Activated T-cell treated with anti-CD3 and anti-CD28 coated beads, Interleukin-2, amount 50 U/mL, for 72 hours (primary cell): ENCODE results near the gene INMT. TPM values are rescaled to one million over a fixed set of nuclear protein-coding genes. Genes with fewer than 3 reads are reported as not detected.

ENCODE experiments used
- ATAC-seq, 2 donors: fragments of 150-1000 bp; cut with Tn5 transposase; replicated peaks in 1 of 2; 2 replicates each; pipeline ENCODE4 v1.10.0; 2021; ENCODE audit warnings: moderate library complexity in 2 of 2, mild to moderate bottlenecking in 1 of 2
- DNase-seq, 2 donors: peaks; one replicate each; pipeline ENCODE4 v3.0.0; 2021 to 2022; ENCODE audit warnings: mixed read lengths in 1 of 2
- H3K27ac Mint-ChIP-seq: one replicate; pipeline ENCODE4 v1.8.0; 2022; ENCODE audit warnings: mild to moderate bottlenecking, moderate library complexity, mixed read lengths
- H3K27me3 Mint-ChIP-seq: one replicate; pipeline ENCODE4 v1.8.0; 2022; ENCODE audit warnings: low read depth, mixed read lengths
- H3K36me3 Mint-ChIP-seq, 2 donors: one replicate each; pipeline ENCODE4 v1.8.0; 2022; ENCODE audit warnings: mixed read lengths in 2 of 2, mild to moderate bottlenecking in 1 of 2; ENCODE audit not compliant: insufficient read depth in 2 of 2
- H3K4me1 Mint-ChIP-seq: one replicate; pipeline ENCODE4 v1.8.0; 2022; ENCODE audit warnings: low read depth, mixed read lengths
- H3K4me3 Mint-ChIP-seq, 2 donors: one replicate each; pipeline ENCODE4 v1.8.0; 2022; ENCODE audit warnings: mild to moderate bottlenecking in 2 of 2, mixed read lengths in 2 of 2, moderate library complexity in 2 of 2
- H3K9me3 Mint-ChIP-seq, 2 donors: one replicate each; pipeline ENCODE4 v1.8.0; 2022; ENCODE audit warnings: mixed read lengths in 2 of 2
- total RNA-seq, 2 donors: library from RNA; stranded (reverse); gene quantifications; one replicate each; pipeline ENCODE4 v1.2.3, GENCODE V29; 2022

Gene INMT
- total RNA-seq, 2 donors from 2014 or later: 0.53 TPM; not detected in 1

- no peak for ATAC-seq
- Mint-ChIP-seq H3K9me3 (peaks cover 0 to 1% of the 10 kb centered on the region in 2 donors), H3K36me3 (no peaks in the 10 kb centered on the region), H3K4me1 (peaks cover 3% of the 10 kb centered on the region), H3K27ac (no peak overlapping the region), H3K27me3 (no peaks in the 10 kb centered on the region), H3K4me3 (no peak overlapping the region)
- no peak for DNase-seq
These were observed 6.5 kb upstream of the INMT start for GRCh38 chr7:30745261-30745941.

GRCh38 chr7:30750010-30750409 is 1.9 kb upstream of the INMT start:
- Mint-ChIP-seq H3K4me1 (no peaks in the 10 kb centered on the region), H3K27ac (no peak overlapping the region), H3K27me3 (no peaks in the 10 kb centered on the region), H3K36me3 (no peaks in the 10 kb centered on the region), H3K9me3 (peaks cover 0 to 1% of the 10 kb centered on the region in 2 donors), H3K4me3 (no peak overlapping the region)
- no peak for ATAC-seq
- no peak for DNase-seq

GRCh38 chr7:30750683-30751650 is 968 bp upstream of the INMT start:
- H3K9me3 Mint-ChIP-seq: peaks cover 0 to 1% of the 10 kb centered on the region in 2 donors
- no peaks in the 10 kb centered on the region for H3K36me3 Mint-ChIP-seq

GRCh38 chr7:30752484-30752883 is 549 bp downstream of the INMT start:
- DNase-seq (no peak), ATAC-seq (no peak)
- H3K4me1 Mint-ChIP-seq: no peaks in the 10 kb centered on the region
- H3K9me3 Mint-ChIP-seq: peaks cover 0 to 1% of the 10 kb centered on the region in 2 donors
- no peak overlapping the region for H3K4me3 Mint-ChIP-seq
- H3K27me3 Mint-ChIP-seq: no peaks in the 10 kb centered on the region
- H3K36me3 Mint-ChIP-seq: no peaks in the 10 kb centered on the region
- no peak overlapping the region for H3K27ac Mint-ChIP-seq

More at GRCh38 chr7:30750683-30751650, 968 bp upstream of the INMT start:
- DNase-seq: no peak
- no peak for ATAC-seq
- Mint-ChIP-seq H3K4me3 (no peak overlapping the region), H3K27me3 (no peaks in the 10 kb centered on the region), H3K4me1 (no peaks in the 10 kb centered on the region), H3K27ac (no peak overlapping the region)

- Mint-ChIP-seq H3K9me3 (peaks cover 0 to 1% of the 10 kb centered on the region in 2 donors), H3K27ac (no peak overlapping the region), H3K36me3 (no peaks in the 10 kb centered on the region), H3K27me3 (no peaks in the 10 kb centered on the region), H3K4me3 (no peak overlapping the region), H3K4me1 (no peaks in the 10 kb centered on the region)
- DNase-seq (no peak), ATAC-seq (no peak)
These were observed 1.0 kb downstream of the INMT start for GRCh38 chr7:30752979-30753378.

GRCh38 chr7:30754315-30754877 is 2.5 kb downstream of the INMT start:
- DNase-seq (no peak), ATAC-seq (no peak)
- Mint-ChIP-seq H3K9me3 (peaks cover 0 to 1% of the 10 kb centered on the region in 2 donors), H3K36me3 (no peaks in the 10 kb centered on the region), H3K27ac (no peak overlapping the region), H3K4me3 (no peak overlapping the region), H3K27me3 (peaks cover 2% of the 10 kb centered on the region), H3K4me1 (no peaks in the 10 kb centered on the region)

- DNase-seq (no peak), ATAC-seq (no peak)
- no peaks in the 10 kb centered on the region for H3K36me3 Mint-ChIP-seq
- H3K4me1 Mint-ChIP-seq: no peaks in the 10 kb centered on the region
- H3K27ac Mint-ChIP-seq: no peak overlapping the region
- no peaks in the 10 kb centered on the region for H3K9me3 Mint-ChIP-seq
- H3K27me3 Mint-ChIP-seq: peaks cover 11% of the 10 kb centered on the region
- no peak overlapping the region for H3K4me3 Mint-ChIP-seq
These were observed 3.6 kb downstream of the INMT start for GRCh38 chr7:30755384-30756154.

- DNase-seq: no peak
- no peak overlapping the region for H3K4me3 Mint-ChIP-seq
- H3K27ac Mint-ChIP-seq: no peak overlapping the region
- ATAC-seq: no peak
- H3K9me3 Mint-ChIP-seq: no peaks in the 10 kb centered on the region
- H3K27me3 Mint-ChIP-seq: peaks cover 11% of the 10 kb centered on the region
- H3K36me3 Mint-ChIP-seq: no peaks in the 10 kb centered on the region
- no peaks in the 10 kb centered on the region for H3K4me1 Mint-ChIP-seq
These were observed 5.4 kb downstream of the INMT start for GRCh38 chr7:30757342-30757692.

- Mint-ChIP-seq H3K27ac (no peak overlapping the region), H3K4me1 (no peaks in the 10 kb centered on the region), H3K27me3 (peaks cover 11% of the 10 kb centered on the region), H3K36me3 (no peaks in the 10 kb centered on the region), H3K9me3 (no peaks in the 10 kb centered on the region), H3K4me3 (no peak overlapping the region)
- ATAC-seq: no peak
- no peak for DNase-seq
These were observed 8.7 kb downstream of the INMT start for GRCh38 chr7:30760514-30761213.

GRCh38 chr7:30761214-30762156 is 9.6 kb downstream of the INMT start:
- ATAC-seq: no peak
- DNase-seq: no peak
- Mint-ChIP-seq H3K36me3 (no peaks in the 10 kb centered on the region), H3K9me3 (no peaks in the 10 kb centered on the region), H3K27me3 (peaks cover 11% of the 10 kb centered on the region), H3K27ac (no peak overlapping the region), H3K4me3 (no peak overlapping the region), H3K4me1 (no peaks in the 10 kb centered on the region)

GRCh38 chr7:30764030-30764975 is 12.4 kb downstream of the INMT start:
- Mint-ChIP-seq H3K27me3 (peaks cover 9% of the 10 kb centered on the region), H3K27ac (no peak overlapping the region), H3K4me3 (no peak overlapping the region), H3K36me3 (no peaks in the 10 kb centered on the region), H3K4me1 (no peaks in the 10 kb centered on the region), H3K9me3 (no peaks in the 10 kb centered on the region)
- peak in 1 of 2 donors; percentile 32 for ATAC-seq
- DNase-seq: no peak
